Activated CD4-positive, alpha-beta T cell treated with anti-CD3 and anti-CD28 coated beads, Interleukin-2, amount 50 U/mL, for 24 hours (primary cell): ENCODE data around the gene WFS1.

Experiments
- DNase-seq, 2 donors: peaks; one replicate each; pipeline ENCODE4 v3.0.0-alpha.2; 2020; ENCODE audit warnings: low read depth in 1 of 2, low spot score in 1 of 2

The WFS1 gene

GRCh38 chr4:6338175-6338950 lies 68.7 kb downstream of the WFS1 start:
- DNase-seq, result no peak

GRCh38 chr4:6338951-6339817 lies 69.5 kb downstream of the WFS1 start:
- no peak for DNase-seq

GRCh38 chr4:6339818-6340445 lies 70.3 kb downstream of the WFS1 start:
- no peak for DNase-seq

- DNase-seq, result no peak
Observed at GRCh38 chr4:6340446-6341015, 70.9 kb downstream of the WFS1 start.

- DNase-seq, result no peak
Observed at GRCh38 chr4:6341696-6342095, 72.0 kb downstream of the WFS1 start.

GRCh38 chr4:6342530-6343293 lies 73.1 kb downstream of the WFS1 start:
- DNase-seq, result no peak

GRCh38 chr4:6343939-6344408 lies 74.3 kb downstream of the WFS1 start:
- DNase-seq, result no peak

- no peak for DNase-seq
Observed at GRCh38 chr4:6345096-6345830, 75.6 kb downstream of the WFS1 start.

- DNase-seq, result no peak
Observed at GRCh38 chr4:6345866-6346265, 76.2 kb downstream of the WFS1 start.

- DNase-seq, result no peak
Observed at GRCh38 chr4:6346373-6347110, 76.9 kb downstream of the WFS1 start.

GRCh38 chr4:6347511-6348045 lies 77.9 kb downstream of the WFS1 start:
- no peak for DNase-seq

- no peak for DNase-seq
Observed at GRCh38 chr4:6348408-6348807, 78.8 kb downstream of the WFS1 start.

GRCh38 chr4:6349896-6350603 lies 80.4 kb downstream of the WFS1 start:
- DNase-seq, result no peak

GRCh38 chr4:6350646-6351045 lies 81.0 kb downstream of the WFS1 start:
- DNase-seq, result no peak

- no peak for DNase-seq
Observed at GRCh38 chr4:6351246-6352000, 81.8 kb downstream of the WFS1 start.

GRCh38 chr4:6352031-6352692 lies 82.5 kb downstream of the WFS1 start:
- no peak for DNase-seq
